ENCODE measurements around the gene PRKAG1.
A peak's percentile ranks its signal among the peaks of the same experiment; 100 is the strongest.

The PRKAG1 gene

DNA sequence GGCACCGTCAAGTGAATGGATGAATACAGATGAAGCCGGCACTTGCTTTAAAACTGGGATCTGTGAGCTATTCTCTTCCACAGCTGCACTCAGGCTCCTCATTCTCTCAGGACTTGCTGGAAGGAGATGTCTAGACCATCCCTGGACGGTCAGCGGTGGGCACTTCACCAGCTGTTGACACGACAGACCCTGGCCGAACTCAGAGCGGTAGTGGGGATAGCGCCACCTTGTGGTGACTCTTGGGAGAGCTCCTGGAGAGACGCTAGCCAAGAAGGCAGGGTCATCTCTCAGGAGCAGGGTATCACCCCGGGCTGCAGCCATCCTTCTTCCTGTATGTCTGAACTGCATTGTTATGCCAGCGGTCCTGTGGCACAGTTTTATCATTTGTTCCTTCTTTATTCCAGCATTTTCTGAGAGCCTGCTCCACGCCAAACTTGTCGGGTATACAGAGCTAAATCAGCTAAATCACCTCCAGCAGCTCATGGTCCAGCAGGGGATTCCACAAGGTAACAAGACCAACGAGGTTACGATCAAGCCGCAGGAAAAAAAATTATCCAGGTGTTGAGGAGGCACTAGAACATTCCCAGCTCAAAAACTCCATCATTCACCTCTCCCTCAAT is 30.4 kb downstream of the PRKAG1 start:
- TF ChIP-seq, protein P1, sequence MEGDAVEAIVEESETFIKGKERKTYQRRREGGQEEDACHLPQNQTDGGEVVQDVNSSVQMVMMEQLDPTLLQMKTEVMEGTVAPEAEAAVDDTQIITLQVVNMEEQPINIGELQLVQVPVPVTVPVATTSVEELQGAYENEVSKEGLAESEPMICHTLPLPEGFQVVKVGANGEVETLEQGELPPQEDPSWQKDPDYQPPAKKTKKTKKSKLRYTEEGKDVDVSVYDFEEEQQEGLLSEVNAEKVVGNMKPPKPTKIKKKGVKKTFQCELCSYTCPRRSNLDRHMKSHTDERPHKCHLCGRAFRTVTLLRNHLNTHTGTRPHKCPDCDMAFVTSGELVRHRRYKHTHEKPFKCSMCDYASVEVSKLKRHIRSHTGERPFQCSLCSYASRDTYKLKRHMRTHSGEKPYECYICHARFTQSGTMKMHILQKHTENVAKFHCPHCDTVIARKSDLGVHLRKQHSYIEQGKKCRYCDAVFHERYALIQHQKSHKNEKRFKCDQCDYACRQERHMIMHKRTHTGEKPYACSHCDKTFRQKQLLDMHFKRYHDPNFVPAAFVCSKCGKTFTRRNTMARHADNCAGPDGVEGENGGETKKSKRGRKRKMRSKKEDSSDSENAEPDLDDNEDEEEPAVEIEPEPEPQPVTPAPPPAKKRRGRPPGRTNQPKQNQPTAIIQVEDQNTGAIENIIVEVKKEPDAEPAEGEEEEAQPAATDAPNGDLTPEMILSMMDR (IDR thresholded peaks at IDR 0.05; ENCODE audit: borderline replicate concordance, insufficient read depth, low read depth, low read length), result peak; percentile 93
- H3K4me3 ChIP-seq (ENCODE audit: low read depth, low read length), result no peak overlapping the region

DNA sequence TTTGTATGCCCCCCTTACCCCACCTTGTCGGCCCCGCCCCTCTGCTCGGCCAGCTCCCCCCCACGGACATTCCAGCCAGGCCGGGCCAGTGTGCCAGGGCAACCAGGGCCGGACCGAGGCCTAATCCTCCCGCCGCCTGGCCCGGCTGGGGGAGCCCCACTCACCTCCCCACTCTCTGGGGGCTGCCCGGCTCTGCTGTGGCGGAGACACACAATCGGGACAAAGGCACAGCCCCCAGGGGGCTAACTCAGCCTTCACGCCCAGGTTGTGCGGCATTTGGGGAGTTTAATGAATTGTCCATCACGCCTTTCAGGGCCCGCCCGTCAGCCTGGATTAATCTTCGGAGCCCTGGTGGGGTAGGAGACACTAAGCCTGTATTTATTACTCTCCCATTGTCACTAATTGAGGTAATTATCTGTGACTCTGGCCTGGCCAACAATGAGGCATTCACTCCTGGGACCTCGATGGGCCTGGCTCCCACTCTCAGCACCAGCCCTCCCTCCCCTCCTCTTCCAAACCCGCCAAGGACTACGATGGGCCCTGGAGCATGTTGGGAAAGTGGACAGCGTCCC is 31.8 kb downstream of the PRKAG1 start:
- no peak overlapping the region for H3K4me3 ChIP-seq (ENCODE audit: low read depth, low read length)
- TF ChIP-seq, protein P1 (IDR thresholded peaks at IDR 0.05; ENCODE audit: borderline replicate concordance, insufficient read depth, low read depth, low read length), result no peak

DNA sequence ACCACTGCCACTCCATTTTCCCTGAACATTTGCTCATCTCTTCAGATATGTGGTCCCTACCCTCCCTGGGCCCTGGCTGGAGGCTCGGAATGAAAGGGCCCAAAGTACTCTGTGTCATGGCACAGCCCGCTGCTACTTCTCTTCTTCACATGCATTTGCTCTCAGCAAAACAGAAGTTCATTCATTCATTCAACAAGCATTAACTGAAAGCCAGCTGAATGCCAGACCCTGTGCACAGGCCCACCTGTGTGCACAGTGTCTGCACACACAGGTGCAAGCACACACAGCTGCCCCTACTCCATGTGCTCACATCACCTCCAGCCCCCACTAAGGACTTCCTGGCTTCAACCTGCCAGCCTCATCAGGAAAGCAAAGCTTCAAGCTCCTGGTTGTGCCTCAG is 32.7 kb downstream of the PRKAG1 start:
- TF ChIP-seq, protein P1 (IDR thresholded peaks at IDR 0.05; ENCODE audit: borderline replicate concordance, insufficient read depth, low read depth, low read length), result no peak

DNA sequence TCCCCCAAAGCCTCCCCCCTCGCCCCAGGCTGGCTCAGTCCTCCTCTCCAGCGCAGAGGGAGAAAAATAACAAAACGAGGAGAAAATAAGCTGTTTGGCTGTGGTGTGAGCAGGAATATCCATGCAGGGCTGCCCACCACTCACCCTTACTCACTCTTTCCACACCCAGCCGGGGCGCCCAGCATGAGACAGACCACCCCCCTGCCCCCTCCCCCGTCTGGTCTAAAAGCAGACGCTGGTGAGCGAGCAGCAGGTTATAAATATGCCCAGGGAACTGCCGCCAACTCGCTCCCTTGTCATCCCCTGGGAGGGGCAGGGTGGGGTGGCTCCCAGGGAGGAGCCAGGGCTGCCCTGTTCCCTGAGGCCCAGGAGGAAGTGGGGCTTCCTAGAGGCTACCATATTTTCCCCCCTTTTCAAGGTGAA is 33.1 kb downstream of the PRKAG1 start:
- TF ChIP-seq, protein P1 (IDR thresholded peaks at IDR 0.05; ENCODE audit: borderline replicate concordance, insufficient read depth, low read depth, low read length), result no peak
- H3K4me3 ChIP-seq (ENCODE audit: low read depth, low read length), result no peak overlapping the region

More for the DNA sequence above, 32.7 kb downstream of the PRKAG1 start:
- no peak overlapping the region for H3K4me3 ChIP-seq (ENCODE audit: low read depth, low read length)

DNA sequence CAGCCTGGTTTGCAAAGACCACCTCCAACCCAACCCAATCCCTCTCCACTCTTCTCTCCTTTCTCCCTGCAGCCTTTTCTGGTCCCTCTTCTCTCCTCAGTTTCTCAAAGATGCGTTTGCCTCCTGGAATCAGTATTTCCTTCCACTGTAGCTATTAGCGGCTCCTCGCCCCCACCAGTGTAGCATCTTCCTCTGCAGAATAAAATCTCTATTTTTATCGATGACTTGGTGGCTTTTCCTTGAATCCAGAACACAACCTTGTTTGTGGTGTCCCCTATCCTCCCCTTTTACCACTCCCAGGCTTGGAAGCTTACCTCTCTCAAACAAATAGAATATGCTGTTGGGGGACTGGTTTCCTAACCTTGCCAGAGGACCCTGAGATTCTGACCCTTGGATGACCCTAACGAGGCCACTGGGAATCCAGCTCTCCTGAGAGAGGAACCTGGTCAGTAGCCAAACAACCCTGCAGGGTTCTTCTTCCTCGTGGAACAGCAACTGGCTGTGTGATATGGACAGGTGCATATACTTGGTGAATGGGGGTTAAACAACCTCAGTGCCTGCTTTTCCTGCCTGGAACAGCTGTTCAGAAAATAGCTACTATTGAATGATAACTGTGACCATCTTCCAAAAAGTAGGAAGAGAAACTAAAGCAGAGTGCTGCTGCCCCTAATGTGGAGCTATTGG is 36.0 kb downstream of the PRKAG1 start:
- no peak overlapping the region for H3K4me3 ChIP-seq (ENCODE audit: low read depth, low read length)
- TF ChIP-seq, protein P1 (IDR thresholded peaks at IDR 0.05; ENCODE audit: borderline replicate concordance, insufficient read depth, low read depth, low read length), result no peak

DNA sequence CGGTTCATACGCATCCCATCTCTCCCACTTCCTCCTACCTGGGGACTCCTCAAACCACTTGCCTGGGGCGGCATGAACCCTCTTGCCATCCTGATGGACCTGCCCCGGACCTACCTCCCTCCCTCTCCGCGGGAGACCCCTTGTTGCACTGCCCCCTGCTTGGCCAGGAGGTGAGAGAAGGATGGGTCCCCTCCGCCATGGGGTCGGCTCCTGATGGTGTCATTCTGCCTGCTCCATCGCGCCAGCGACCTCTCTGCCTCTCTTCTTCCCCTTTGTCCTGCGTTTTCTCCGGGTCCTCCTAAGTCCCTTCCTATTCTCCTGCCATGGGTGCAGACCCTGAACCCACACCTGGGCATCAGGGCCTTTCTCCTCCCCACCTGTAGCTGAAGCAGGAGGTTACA is 36.8 kb downstream of the PRKAG1 start:
- no peak overlapping the region for H3K4me3 ChIP-seq (ENCODE audit: low read depth, low read length)
- TF ChIP-seq, protein P1 (IDR thresholded peaks at IDR 0.05; ENCODE audit: borderline replicate concordance, insufficient read depth, low read depth, low read length), result no peak
